SH-SY5Y (cell line): ENCODE measurements around the gene LIFR.

ENCODE experiments used
- GATA2 ChIP-seq: IDR thresholded peaks from 2 replicates; pipeline ENCODE4 v1.6.1; 2011; ENCODE audit warnings: mild to moderate bottlenecking, low read depth, low read length
- GATA3 ChIP-seq: IDR thresholded peaks from 2 replicates; pipeline ENCODE4 v1.6.1; 2011; ENCODE audit warnings: low read depth, mild to moderate bottlenecking, low read length, moderate library complexity

- TF ChIP-seq GATA2 = no peak
- no peak for TF ChIP-seq GATA3
Observed at GRCh38 chr5:38450627-38451026, 105.8 kb downstream of the LIFR start.
